Measurements from ENCODE around the gene INTS3. TPM values are rescaled to one million over a fixed set of nuclear protein-coding genes. Genes with fewer than 3 reads are reported as not detected.

Gene INTS3
- total RNA-seq, 2 donors from 2014 or later = 58.2 to 64.9 TPM

DNA sequence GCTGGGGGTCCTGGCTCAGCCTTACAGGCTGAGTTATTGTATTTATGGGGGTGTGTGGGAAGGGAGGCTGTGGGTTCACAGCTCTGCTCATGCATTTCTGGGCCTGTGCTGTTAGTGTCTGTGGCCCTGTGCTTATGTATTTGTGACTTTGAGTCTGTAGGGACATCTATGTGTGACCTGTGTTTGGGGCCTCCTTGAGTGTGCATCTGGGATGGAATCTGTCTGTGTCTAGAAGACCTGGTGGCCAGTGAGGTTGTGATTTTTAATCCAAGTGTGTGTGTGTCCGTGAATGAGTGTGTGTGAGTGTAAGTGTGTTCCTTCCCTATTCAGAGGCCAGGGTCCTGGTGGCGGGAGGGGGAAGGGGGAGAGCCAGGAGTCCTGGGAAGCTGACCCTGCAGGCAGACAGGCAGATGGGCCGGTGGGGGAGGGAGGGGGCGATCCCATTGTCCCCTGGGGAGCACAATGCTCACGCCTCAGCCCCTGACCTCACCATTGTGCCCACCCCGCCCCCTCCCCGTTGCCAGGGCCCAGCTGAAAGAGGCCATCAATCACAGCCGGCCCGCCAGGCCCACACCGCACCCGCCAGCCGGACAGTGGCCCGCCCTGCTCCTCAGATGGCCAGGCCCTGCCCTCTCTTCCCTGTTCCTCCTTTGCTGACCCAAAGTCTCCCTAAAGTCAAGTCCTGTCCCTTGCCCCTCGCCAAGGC, 66.9 kb downstream of the INTS3 start:
- no peaks in the 10 kb centered on the region for H3K36me3 Mint-ChIP-seq
- H3K9me3 Mint-ChIP-seq = no peaks in the 10 kb centered on the region
- ATAC-seq = no peak
- no peak for DNase-seq (ENCODE audit: low spot score in 2 of 2)
- no peak overlapping the region for H3K27ac Mint-ChIP-seq

DNA sequence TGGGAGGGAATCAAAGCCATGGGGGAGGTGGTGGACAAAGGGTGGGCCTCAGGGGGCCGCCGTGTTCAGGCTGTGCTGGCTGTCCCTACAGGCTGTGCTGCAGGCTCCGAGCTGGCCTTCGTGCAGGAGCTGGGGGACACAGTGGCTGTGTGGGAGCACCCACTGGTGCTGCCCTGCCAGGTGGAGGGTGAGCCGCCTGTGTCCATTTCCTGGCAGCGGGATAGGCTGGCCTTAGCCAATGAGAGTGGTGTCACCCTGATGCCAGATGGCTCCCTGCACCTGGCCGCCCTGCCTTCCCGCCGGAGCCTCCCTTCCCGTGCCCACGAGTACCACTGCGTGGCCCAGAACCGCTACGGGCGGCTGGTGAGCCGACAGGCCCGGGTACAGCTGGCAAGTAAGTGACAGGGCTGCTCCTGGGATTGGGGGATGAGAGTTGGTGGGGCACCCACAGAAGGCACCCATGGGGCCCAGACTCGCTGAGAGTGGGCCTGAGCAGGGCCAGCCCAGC, 67.5 kb downstream of the INTS3 start:
- no peak for ATAC-seq
- H3K9me3 Mint-ChIP-seq = no peaks in the 10 kb centered on the region

DNA sequence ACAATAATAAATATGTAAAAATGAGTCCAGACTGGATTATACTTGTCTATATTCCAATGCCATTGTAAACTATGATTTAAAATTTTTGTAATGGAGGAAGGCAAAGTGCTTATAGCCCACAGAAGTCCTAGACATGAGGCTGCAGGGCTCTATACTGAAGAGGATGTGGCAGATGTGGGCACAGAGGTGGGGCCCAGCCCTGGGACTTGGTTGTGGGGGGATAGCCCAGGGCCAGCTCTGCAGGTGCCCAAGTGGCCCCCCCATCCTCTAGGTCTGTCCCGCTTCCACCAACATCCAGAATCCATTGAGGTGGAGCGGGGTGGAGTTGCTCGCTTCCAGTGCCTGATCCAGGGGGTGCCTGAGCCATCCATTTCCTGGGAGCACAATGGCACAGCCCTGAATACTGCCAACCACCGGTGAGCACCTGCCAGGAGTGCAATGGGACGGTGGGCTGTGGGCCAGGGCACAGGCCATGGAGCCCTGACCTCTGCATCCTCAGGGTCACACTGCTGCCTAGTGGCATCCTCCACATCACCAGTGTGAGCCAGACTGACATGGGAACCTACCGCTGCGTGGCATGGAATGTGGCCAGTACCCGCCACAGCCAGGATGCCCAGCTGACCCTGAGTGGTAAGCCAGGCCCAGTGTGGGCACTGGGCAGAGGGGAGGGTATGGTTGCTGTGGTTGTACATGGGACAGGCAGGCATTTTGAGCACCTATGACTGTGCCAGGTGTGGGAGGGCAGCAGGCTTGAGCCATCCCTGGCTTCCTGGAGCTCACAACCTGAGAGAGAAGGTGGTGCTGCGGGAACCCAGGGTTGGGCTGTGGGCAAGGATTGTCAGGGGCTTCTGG, 68.3 kb downstream of the INTS3 start:
- DNase-seq (ENCODE audit: low spot score in 2 of 2) = no peak

More for the DNA sequence above, 67.5 kb downstream of the INTS3 start:
- DNase-seq (ENCODE audit: low spot score in 2 of 2) = no peak
- Mint-ChIP-seq H3K27ac (no peak overlapping the region), H3K36me3 (no peaks in the 10 kb centered on the region)

DNA sequence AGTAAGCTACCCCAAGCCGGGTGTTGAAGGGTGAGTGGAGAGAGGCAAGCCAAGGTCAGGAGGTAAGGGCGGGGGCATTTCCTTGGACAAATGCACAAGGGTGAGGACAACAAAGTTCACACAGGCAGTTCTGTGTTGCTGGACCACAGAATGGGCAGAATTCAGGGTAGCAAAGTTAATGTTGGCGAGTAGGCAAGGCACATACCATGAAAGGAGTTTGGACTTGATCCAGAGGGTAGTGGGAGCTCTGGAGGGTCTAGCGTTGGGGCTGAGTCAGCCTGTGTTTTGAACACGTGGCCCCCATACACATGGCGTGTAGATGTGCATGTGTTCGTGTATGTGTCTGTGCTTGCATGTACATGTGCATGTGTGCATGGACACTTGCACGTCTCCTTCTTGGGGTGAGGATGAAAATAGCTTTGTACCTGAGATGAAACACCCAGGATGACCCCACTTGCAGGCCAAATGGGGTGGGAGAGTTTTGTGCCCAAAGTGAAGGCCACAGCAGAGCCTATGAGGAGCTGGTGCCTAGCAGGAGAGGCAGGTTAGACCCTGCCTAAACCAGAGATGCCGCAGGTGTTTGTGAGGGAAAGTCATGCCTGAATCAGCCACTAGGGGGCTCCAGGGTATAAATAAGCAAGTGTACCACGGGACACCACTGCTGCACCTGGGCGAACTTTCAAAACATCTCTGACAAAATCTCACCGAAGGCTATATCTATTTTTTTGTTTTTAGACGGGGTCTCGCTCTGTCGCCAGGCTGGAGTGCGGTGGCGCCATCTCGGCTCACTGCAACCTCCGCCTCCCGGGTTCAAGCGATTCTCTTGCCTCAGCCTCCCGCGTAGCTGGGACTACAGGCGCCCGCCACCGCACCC, 69.2 kb downstream of the INTS3 start:
- DNase-seq (ENCODE audit: low spot score in 2 of 2) (peak in 1 of 2 donors; percentile 88), ATAC-seq (peak; percentile 78 to 80)
- Mint-ChIP-seq H3K36me3 (peaks cover 0 to 3% of the 10 kb centered on the region in 2 donors), H3K27ac (no peak overlapping the region), H3K9me3 (no peaks in the 10 kb centered on the region)

More for the DNA sequence above, 68.3 kb downstream of the INTS3 start:
- Mint-ChIP-seq H3K36me3 (no peaks in the 10 kb centered on the region), H3K27ac (no peak overlapping the region), H3K9me3 (no peaks in the 10 kb centered on the region)
- ATAC-seq = no peak

DNA sequence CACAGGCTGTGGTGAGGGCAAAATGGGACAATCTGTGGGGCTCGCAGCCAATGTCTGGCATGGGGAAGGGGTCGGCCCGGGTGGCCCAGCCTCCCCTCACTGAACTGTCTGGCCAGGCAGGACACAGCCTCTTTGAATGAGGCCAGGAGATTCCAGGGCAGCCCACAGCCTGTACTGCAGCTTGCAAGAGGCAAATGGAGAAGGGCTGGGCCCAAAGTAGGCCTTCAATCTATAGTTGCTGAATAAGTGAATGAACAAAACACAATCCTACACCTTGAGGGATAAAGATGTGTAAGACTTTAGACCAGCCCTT, 70.6 kb downstream of the INTS3 start:
- peak overlapping the region in 1 of 2 donors; percentile 16 for H3K27ac Mint-ChIP-seq
- no peaks in the 10 kb centered on the region for H3K9me3 Mint-ChIP-seq
- peaks cover 0 to 12% of the 10 kb centered on the region in 2 donors for H3K36me3 Mint-ChIP-seq
- ATAC-seq = no peak
- no peak for DNase-seq (ENCODE audit: low spot score in 2 of 2)

DNA sequence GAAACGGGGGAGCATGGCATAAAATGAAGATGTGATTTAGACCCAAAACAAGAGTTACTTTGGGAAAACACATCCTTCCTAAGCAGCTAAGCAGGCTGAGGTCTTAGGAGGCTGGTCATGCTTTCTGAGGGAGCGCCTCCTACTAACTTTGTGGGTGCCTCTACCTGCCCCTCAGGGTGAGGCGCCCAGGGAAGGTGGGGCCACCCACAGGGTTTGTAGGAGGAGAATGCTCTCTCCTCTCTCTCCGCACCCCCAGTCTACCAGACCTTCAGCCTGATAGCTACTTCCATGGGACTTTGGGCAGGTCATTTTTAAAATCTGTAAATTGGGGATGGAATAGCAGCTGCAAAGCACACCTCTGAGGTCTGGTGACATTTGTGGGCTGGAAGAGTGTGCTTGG, 71.2 kb downstream of the INTS3 start:
- H3K27ac Mint-ChIP-seq = peak overlapping the region in 1 of 2 donors; percentile 16
- no peaks in the 10 kb centered on the region for H3K9me3 Mint-ChIP-seq
- DNase-seq (ENCODE audit: low spot score in 2 of 2) (no peak), ATAC-seq (no peak)
- peaks cover 0 to 18% of the 10 kb centered on the region in 2 donors for H3K36me3 Mint-ChIP-seq

DNA sequence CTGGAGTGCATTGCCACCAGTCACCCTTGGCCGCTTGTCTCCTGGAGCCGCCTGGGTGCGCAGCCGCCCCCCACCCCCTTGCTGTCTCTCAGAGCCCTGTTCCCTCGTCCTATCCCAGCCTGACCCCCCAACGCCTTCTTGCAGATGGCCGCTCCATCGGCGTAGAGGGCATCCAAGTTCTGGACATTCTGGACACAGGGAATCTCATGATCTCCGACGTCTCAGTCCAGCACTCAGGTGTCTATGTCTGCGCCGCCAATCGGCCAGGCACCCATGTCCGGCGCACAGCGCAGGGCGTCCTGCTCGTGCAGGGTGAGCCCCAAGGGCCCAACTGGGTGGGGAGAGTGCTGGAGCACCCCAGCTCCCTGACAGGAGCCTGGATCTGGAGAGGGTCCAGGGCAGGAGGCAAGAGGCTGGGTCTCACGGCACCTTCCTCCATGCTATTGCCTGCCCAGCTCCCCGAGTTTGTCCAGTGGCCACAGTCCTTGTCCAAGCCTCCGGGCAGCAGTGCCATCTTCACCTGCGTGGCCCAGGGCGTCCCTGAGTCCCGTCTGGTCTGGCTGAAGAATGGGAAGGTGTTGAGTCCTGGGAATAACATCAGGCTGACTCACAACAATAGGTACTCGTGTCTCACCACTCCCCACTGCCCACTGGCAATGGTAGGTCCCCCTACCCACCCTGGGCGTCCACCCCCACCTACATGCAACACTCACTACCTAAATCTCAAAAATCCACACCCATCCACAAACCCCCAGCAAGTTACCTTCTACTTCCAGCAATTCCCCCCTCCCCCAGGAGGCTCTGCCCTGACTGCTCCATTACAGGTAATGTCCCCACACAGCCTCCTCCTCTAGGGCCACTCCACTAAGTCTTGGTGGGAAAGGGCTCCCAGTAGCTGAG, 72.0 kb downstream of the INTS3 start:
- ATAC-seq = no peak
- H3K9me3 Mint-ChIP-seq = no peaks in the 10 kb centered on the region
- DNase-seq (ENCODE audit: low spot score in 2 of 2) = no peak
- peak overlapping the region in 1 of 2 donors; percentile 74 for H3K27ac Mint-ChIP-seq
- peaks cover 0 to 19% of the 10 kb centered on the region in 2 donors for H3K36me3 Mint-ChIP-seq

DNA sequence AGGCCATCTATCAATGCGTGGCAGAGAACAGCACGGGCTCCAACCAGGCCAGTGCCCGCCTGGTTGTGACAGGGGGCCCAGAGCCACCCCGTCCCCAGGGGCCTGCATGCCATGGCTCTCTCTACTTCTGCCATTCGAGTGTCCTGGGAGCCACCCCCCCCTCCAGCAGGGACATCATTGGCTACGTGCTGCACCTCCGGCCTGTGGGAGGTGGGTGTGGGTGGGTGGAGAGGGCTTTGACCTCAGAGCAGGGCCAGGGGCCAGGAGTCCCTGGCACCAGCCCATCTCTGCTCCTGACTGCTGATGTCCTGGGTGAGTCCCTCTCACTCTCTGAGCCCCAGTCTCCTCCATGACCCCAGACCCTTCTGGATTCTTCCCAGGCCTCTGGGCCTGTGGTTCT, 72.7 kb downstream of the INTS3 start:
- H3K27ac Mint-ChIP-seq = peak overlapping the region in 1 of 2 donors; percentile 74
- no peaks in the 10 kb centered on the region for H3K9me3 Mint-ChIP-seq
- no peak for DNase-seq (ENCODE audit: low spot score in 2 of 2)
- peaks cover 0 to 19% of the 10 kb centered on the region in 2 donors for H3K36me3 Mint-ChIP-seq
- no peak for ATAC-seq

DNA sequence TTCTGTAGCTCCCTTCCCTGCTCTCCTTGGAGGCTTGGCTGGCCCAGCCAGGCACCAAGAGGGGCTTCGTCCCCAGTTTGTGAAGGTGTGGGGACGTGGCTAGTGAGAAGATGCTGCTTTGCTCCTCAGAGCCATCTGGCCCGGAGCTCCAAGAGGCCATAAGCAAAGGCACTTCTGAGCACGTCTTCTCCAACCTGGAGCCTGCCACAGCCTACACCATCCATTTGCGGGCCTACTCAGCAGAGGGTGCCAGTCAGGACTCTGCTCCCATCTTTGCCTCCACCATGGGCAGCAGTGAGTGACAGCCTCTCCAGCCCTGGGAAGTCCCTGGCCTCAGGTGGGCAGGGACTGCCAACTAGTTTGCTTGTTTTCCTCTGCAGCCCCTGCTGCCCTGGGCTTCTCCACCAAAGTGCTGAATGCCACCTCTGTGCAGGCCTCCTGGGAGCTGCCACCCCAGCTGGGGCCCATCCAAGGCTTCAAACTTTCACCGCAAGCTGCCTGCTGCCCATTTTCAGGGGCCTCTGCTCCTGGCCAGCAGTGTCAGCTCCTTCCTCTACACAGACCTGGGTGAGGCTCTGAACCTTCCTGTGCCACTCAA, 73.3 kb downstream of the INTS3 start:
- H3K9me3 Mint-ChIP-seq = no peaks in the 10 kb centered on the region

DNA sequence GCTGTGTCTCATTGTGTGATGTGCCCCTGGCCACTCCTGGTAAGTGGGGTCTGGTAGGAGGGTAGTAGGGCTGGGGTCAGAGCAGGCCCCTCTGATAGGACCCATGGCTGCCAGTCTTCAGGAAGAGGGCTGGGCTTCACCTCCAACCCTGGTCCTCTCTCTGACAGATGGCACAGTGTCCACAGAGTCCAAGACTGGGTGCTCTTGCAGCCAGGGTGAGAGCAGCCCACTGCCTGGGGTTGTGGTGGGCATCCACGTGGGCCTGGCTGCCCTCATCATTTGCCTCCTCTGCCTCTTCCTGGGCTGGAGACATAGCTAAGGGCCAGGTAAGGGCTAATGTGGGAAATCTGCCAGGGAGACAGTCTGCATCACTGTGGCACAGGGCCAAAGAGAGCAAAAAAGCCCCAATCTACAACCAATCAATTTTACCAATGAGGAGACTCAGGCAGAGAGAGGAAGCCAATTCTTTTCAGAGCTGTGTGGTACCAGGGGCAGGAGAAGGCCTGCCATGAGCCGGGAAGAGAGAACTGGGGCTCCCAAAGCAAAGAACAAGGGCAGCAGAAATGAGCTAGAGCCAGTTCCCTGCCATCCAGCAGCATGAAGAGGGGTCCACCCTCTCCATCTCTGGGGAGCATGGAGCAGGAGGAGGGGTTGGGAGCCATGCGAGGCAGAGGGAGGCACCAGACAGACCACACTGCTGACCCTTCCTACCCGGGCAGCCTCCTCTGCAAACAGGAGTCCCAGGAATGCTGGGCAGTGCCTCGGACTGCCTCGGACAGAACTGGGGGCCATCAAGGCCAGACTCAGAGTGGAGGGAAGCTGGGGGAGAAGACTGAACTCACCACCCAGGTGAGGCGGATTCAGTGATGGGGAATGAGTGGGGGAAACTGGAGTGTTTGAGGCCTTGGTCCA, 74.2 kb downstream of the INTS3 start:
- ATAC-seq (no peak), DNase-seq (ENCODE audit: low spot score in 2 of 2) (no peak)
- peaks cover 0 to 19% of the 10 kb centered on the region in 2 donors for H3K36me3 Mint-ChIP-seq
- H3K27ac Mint-ChIP-seq = peak overlapping the region; percentile 74 to 83
- H3K9me3 Mint-ChIP-seq = no peaks in the 10 kb centered on the region

More for the DNA sequence above, 73.3 kb downstream of the INTS3 start:
- ATAC-seq (no peak), DNase-seq (ENCODE audit: low spot score in 2 of 2) (no peak)
- peaks cover 0 to 19% of the 10 kb centered on the region in 2 donors for H3K36me3 Mint-ChIP-seq
- H3K27ac Mint-ChIP-seq = peak overlapping the region; percentile 74 to 83

DNA sequence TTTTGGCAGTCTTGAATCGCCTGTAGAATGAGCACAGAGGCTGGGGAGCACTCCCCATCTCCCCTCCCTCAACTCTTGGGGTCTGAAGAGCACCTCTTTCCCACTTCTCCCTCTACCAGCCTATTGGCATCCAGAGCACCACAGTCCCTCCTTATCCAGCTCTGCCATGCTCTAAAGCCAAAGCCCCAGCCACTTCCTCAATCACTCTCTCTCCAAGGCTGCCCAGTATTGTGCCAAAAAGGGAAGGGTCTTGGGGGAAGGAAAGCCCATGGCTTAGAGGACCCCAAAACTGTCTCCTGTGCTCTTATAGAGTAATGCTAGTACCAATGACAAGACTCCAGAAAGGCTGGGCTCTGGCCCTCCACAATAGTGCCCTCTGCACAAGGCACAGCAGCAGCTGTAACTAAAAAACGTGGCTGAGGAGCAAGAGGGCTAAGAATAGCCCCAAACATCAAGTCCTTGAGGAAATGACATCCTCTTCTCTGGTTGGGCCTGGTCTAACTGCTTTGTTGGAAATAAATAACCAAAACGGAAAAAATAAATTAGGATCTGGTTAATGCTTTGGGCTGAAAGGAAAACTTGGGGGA, 75.7 kb downstream of the INTS3 start:
- ATAC-seq (no peak), DNase-seq (ENCODE audit: low spot score in 2 of 2) (no peak)
- Mint-ChIP-seq H3K36me3 (peaks cover 0 to 19% of the 10 kb centered on the region in 2 donors), H3K27ac (peak overlapping the region; percentile 49 to 78), H3K9me3 (no peaks in the 10 kb centered on the region)

DNA sequence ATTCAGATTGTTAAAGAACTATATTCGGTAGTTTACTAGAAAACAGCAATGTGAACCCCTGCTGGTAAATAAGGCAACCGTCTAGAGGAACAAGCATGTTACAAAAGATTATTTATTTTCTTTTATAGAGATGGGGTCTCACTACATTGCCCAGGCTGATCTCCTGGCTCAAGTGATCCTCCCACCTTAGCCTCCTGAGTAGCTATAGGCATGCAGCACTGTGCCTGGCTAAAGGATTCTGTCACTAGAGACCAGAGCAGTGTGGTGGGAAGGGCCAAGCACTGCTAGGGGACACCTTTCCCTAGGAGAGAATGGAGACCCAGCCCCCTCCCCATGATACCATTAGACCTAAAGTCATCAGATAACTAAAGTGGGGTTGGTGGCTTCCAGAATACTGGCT, 76.3 kb downstream of the INTS3 start:
- Mint-ChIP-seq H3K9me3 (no peaks in the 10 kb centered on the region), H3K36me3 (peaks cover 0 to 19% of the 10 kb centered on the region in 2 donors), H3K27ac (peak overlapping the region; percentile 49 to 52)
- DNase-seq (ENCODE audit: low spot score in 2 of 2) (no peak), ATAC-seq (no peak)

DNA sequence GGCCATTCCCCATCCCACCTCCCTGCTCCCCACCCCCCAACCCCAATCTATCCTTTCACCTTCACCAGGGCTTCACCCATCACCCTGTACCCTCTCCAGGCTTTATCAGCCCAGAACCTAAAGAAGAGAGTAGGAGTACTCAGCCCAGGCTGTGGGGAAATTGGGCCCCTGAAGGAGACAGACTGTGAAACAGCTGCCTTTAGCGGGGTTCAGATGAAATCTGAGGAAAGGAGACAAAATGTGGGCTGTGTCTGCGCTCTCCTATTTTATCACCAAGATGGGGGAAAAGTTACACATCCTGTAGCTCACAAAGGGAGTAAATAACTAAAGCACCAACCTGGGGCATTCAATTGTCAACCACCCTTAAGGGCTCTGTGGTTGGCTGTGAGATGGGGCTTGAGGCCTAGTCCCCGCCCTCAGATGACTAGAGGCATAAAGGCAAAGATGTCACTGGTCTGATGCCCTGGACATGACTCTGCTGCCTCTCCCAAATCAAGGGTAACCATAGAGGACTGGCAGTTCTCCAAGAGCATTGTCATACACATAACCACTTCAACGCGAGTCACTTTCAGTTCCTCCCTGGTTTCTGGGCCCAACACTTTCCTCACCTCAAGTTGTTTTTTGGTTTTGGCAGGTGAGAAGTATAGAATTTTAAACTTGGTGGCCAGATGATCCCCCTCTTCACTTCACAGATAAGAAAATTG, 77.3 kb downstream of the INTS3 start:
- DNase-seq (ENCODE audit: low spot score in 2 of 2) (peak; percentile 76 to 79), ATAC-seq (peak; percentile 96 to 98)
- Mint-ChIP-seq H3K36me3 (peaks cover 0 to 19% of the 10 kb centered on the region in 2 donors), H3K9me3 (no peaks in the 10 kb centered on the region), H3K27ac (peak overlapping the region; percentile 18 to 93)
